Body of pancreas (tissue), 4 donors: ENCODE measurements around the gene RABGGTA. TPM values are rescaled to one million over a fixed set of nuclear protein-coding genes. Genes with fewer than 3 reads are reported as not detected.

Source experiments
- ATAC-seq: fragments of 150-250 bp; one replicate; pipeline ENCODE4 v1.9.1; 2016
- DNase-seq, 4 donors: peaks; one replicate each; pipeline ENCODE4 v3.0.0-alpha.2; 2019
- H3K27ac ChIP-seq, 4 donors: fragments of 200-600 bp; sonication (generic); 1 replicate in 3 of 4; 2 replicates in 1 of 4; pipeline versions ENCODE4 v1.5.1 to v1.6.1; 2016 to 2019; ENCODE audit warnings: mild to moderate bottlenecking in 1 of 4, mixed read lengths in 1 of 4, moderate library complexity in 1 of 4
- H3K27me3 ChIP-seq, 2 donors: fragments of 200-600 bp; sonication (generic); one replicate each; pipeline ENCODE4 v1.6.0; 2016; ENCODE audit warnings: mild to moderate bottlenecking in 1 of 2
- H3K36me3 ChIP-seq, 2 donors: fragments of 200-600 bp; sonication (generic); replicated peaks in 1 of 2; 2 replicates each; pipeline ENCODE4 v1.5.1; 2016; ENCODE audit warnings: low read depth in 2 of 2; ENCODE audit not compliant: insufficient read depth in 1 of 2
- H3K4me1 ChIP-seq: fragments of 200-600 bp; sonication (generic); one replicate; pipeline ENCODE4 v1.6.0; 2016
- H3K4me3 ChIP-seq, 2 donors: fragments of 200-600 bp; sonication (generic); 1 replicate in 1 of 2; 2 replicates in 1 of 2; pipeline ENCODE4 v1.5.1; 2016 to 2019
- H3K9me3 ChIP-seq, 3 donors: fragments of 200-600 bp; sonication (generic); 1 replicate in 2 of 3; 2 replicates in 1 of 3; pipeline ENCODE4 v1.5.1; 2016
- POLR2A ChIP-seq, 3 donors: fragments of 450-650 bp; IDR thresholded peaks; one replicate each; pipeline ENCODE4 v1.6.1; 2016; ENCODE audit warnings: antibody characterized with exemption in 3 of 3, mild to moderate bottlenecking in 2 of 3
- WGBS, 2 donors: methylation state at CpG; one replicate each; pipeline ENCODE4 v1.1.5; 2017; 5-methylcytosine and 5-hydroxymethylcytosine counted together
- intact Hi-C: fragments of 100-400 bp; cut with DNase I; formaldehyde crosslinking; loops from one replicate; pipeline ENCODE4 v1.15.1; 2023
- total RNA-seq, 2 donors: library from RNA; depleted of rRNA; stranded (reverse); fragments of >200 nt; gene quantifications; one replicate each; pipeline ENCODE4 v1.1.0, GENCODE V29; 2016
- TF ChIP-seq, protein P1 (sequence below), 7 experiments: fragments of 450-650 bp in 4 of 7; fragments of 200-600 bp in 3 of 7; sonication (generic) in 3 of 7; IDR thresholded peaks; one replicate each; pipeline ENCODE4 v1.5.1; 2016 to 2019; ENCODE audit warnings: antibody characterized with exemption in 7 of 7

The RABGGTA gene
- total RNA-seq, 2 donors from 2014 or later, result 18.4 to 90.0 TPM

DNA sequence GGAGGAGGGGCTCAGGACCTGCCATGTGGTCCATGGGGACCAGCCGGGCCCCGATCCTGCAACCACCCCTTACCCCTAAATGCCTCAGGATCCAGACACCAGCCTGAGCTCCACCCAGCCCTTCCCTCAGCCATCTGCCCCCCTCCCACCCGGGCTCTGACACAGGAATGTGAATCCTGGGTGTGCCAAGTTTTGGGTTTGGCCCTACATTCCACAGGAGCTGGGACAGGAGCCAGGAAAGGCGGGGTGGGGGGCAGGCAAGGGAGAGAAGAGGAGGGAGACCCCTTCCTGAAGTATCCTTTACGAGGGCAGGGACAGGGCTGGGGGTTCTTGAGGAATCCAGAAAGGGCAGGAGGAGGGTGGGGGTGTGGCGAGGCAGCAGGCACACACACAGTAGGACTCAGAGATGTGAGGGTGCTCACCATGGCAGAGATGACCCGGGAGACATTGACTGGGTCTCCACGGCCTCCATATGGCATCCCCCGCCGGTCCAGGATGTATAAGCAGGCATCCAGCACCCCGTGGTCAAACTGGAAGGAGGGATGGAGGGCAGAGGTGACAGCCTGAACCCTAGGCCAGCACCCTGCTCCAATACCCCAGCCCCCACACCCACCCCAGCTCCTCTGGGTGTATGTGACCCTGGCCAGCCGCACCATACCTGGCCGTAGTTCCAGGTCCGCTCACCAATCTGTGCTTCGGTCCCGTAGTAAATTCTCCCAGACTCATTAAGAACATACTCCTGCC lies 11.9 kb downstream of the RABGGTA start:
- WGBS, 2 donors, result 64 to 77% methylated on average over 16 of the region's 16 CpGs
- DNase-seq (peak; percentile 53 to 82 (median 70)), ATAC-seq (peak; percentile 77)
- Histone ChIP-seq H3K9me3 (no peaks in the 10 kb centered on the region), H3K27ac (peak overlapping the region; percentile 62 to 89 (median 78)), H3K36me3 (peaks cover 0 to 2% of the 10 kb centered on the region in 2 donors), H3K27me3 (no peaks in the 10 kb centered on the region), H3K4me1 (peaks cover 15% of the 10 kb centered on the region), H3K4me3 (no peak overlapping the region)
- intact Hi-C loops, result no loop called here
- TF ChIP-seq, protein P1, sequence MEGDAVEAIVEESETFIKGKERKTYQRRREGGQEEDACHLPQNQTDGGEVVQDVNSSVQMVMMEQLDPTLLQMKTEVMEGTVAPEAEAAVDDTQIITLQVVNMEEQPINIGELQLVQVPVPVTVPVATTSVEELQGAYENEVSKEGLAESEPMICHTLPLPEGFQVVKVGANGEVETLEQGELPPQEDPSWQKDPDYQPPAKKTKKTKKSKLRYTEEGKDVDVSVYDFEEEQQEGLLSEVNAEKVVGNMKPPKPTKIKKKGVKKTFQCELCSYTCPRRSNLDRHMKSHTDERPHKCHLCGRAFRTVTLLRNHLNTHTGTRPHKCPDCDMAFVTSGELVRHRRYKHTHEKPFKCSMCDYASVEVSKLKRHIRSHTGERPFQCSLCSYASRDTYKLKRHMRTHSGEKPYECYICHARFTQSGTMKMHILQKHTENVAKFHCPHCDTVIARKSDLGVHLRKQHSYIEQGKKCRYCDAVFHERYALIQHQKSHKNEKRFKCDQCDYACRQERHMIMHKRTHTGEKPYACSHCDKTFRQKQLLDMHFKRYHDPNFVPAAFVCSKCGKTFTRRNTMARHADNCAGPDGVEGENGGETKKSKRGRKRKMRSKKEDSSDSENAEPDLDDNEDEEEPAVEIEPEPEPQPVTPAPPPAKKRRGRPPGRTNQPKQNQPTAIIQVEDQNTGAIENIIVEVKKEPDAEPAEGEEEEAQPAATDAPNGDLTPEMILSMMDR (IDR thresholded peaks at IDR 0.05), result no peak
- peak in 2 of 3 donors; percentile 18 to 34 for TF ChIP-seq POLR2A (IDR thresholded peaks at IDR 0.05)

DNA sequence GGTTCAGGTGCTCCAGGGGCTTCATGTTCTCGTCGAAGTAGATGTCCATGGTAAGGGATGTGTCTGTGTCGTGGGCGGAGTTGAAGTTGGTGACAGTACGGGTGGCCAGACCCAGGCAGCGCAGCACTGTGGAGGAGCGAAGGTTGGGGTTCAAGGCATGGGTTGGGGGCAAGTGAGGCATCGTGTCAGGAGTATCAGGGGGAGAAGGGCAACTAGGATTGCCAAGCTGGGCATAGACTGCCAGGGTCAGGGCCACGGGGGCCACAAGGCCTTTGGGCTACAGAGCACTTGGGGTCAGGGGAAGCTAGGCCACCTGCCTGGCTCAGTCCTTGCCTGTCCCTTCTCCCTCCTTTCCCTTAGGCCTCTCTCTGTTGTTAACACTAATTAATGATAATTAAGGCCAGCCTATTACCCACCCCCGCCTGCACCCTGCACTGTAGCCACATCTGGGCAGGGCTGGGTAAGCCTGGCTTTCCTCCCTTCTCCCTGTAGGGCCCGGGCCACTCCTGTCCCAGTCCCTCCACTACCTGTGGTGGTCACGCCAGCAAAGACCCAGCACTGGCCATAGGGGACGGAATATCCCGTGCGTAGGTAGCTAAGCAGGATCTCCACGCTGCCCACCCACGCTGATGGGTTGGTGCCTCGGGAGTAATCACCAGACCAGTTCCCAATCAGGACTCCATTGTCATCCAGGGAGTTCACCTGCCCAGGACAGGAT lies 12.7 kb downstream of the RABGGTA start:
- ATAC-seq (no peak), DNase-seq (no peak)
- Histone ChIP-seq H3K9me3 (no peaks in the 10 kb centered on the region), H3K27ac (peak overlapping the region; percentile 62 to 89 (median 78)), H3K4me3 (no peak overlapping the region), H3K27me3 (no peaks in the 10 kb centered on the region), H3K36me3 (peaks cover 0 to 2% of the 10 kb centered on the region in 2 donors), H3K4me1 (peaks cover 15% of the 10 kb centered on the region)
- intact Hi-C loops, result no loop called here
- TF ChIP-seq POLR2A (IDR thresholded peaks at IDR 0.05), result no peak
- TF ChIP-seq, protein P1 (IDR thresholded peaks at IDR 0.05), result no peak
- WGBS, 2 donors, result 77 to 82% methylated on average over 13 to 18 of the region's 18 CpGs

DNA sequence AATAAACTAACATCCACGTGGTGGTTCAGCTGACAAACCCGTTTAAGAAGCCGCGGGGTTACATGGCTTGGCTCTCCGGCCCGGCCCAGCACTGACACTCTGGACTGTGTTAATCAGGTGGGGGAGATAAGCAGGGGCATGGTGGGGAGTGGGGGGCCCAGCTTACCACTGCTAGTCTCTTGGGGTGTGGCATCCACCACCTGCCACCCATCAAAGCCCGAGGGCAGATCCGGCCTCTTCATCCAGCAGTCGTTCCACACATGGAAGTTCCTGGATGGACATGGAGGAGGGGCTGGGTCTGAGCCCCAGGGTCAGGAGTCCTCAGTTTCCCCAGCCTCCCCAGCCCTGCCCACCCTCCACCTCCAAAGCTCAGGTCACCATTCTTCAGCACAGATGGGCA lies 13.3 kb downstream of the RABGGTA start:
- Histone ChIP-seq H3K4me1 (peaks cover 15% of the 10 kb centered on the region), H3K27me3 (no peaks in the 10 kb centered on the region), H3K9me3 (no peaks in the 10 kb centered on the region), H3K27ac (peak overlapping the region in 1 of 4 donors; percentile 89), H3K36me3 (peaks cover 0 to 2% of the 10 kb centered on the region in 2 donors), H3K4me3 (no peak overlapping the region)
- DNase-seq (no peak), ATAC-seq (no peak)
- intact Hi-C loops, result no loop called here
- TF ChIP-seq, protein P1 (IDR thresholded peaks at IDR 0.05), result no peak
- no peak for TF ChIP-seq POLR2A (IDR thresholded peaks at IDR 0.05)
- 77 to 88% methylated on average over 9 of the region's 9 CpGs for WGBS, 2 donors

DNA sequence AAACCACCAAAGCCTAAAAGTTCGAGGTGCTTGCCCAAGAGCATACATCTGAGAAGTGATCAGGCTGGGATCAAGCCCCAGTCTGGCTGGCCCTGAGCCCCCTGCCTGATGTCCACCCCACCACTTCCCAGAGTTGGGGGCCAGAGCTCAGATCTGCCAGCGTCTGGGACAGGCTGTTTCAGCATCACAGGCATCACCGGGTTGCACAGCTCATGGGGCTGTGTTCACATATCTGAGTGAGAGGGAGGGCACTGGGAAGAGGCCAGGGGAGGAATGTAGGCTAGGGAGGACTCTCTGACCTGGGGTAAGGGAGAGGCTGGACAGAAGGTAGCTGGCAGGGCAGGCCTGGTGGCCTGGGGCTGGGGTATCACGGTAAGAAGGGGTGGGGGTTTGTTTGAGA lies 14.4 kb downstream of the RABGGTA start:
- WGBS, 2 donors, result 74 to 79% methylated on average over 4 of the region's 4 CpGs
- DNase-seq (no peak), ATAC-seq (no peak)
- no peaks in the 10 kb centered on the region for H3K27me3 ChIP-seq
- H3K4me1 ChIP-seq, result peaks cover 15% of the 10 kb centered on the region
- no peaks in the 10 kb centered on the region for H3K9me3 ChIP-seq
- H3K27ac ChIP-seq, result no peak overlapping the region
- no peak overlapping the region for H3K4me3 ChIP-seq
- peaks cover 0 to 2% of the 10 kb centered on the region in 2 donors for H3K36me3 ChIP-seq
- intact Hi-C loops, result no loop called here
- TF ChIP-seq POLR2A (IDR thresholded peaks at IDR 0.05), result no peak
- TF ChIP-seq, protein P1 (IDR thresholded peaks at IDR 0.05), result no peak
